Measurements from ENCODE around the gene AAMDC.

AAMDC gene

GRCh38 chr11:77801477-77801876 is 19.5 kb upstream of the AAMDC start:
- DNase-seq (ENCODE audit: insufficient read length, low spot score) (no peak), FAIRE-seq (no peak)
- TF ChIP-seq CTCF (IDR thresholded peaks at IDR 0.05; ENCODE audit: insufficient read depth, missing control alignments): no peak

GRCh38 chr11:77806415-77806814 is 14.5 kb upstream of the AAMDC start:
- FAIRE-seq: no peak
- TF ChIP-seq CTCF (IDR thresholded peaks at IDR 0.05; ENCODE audit: insufficient read depth, missing control alignments): no peak
- DNase-seq (ENCODE audit: insufficient read length, low spot score): no peak

GRCh38 chr11:77806993-77807392 is 14.0 kb upstream of the AAMDC start:
- FAIRE-seq (no peak), DNase-seq (ENCODE audit: insufficient read length, low spot score) (no peak)
- no peak for TF ChIP-seq CTCF (IDR thresholded peaks at IDR 0.05; ENCODE audit: insufficient read depth, missing control alignments)

GRCh38 chr11:77813256-77813655 is 7.7 kb upstream of the AAMDC start:
- FAIRE-seq (no peak), DNase-seq (ENCODE audit: insufficient read length, low spot score) (no peak)
- no peak for TF ChIP-seq CTCF (IDR thresholded peaks at IDR 0.05; ENCODE audit: insufficient read depth, missing control alignments)

- no peak for TF ChIP-seq CTCF (IDR thresholded peaks at IDR 0.05; ENCODE audit: insufficient read depth, missing control alignments)
- no peak for DNase-seq (ENCODE audit: insufficient read length, low spot score)
- FAIRE-seq: no peak
These were observed 6.1 kb upstream of the AAMDC start for GRCh38 chr11:77814848-77815247.

GRCh38 chr11:77815459-77815858 is 5.5 kb upstream of the AAMDC start:
- no peak for DNase-seq (ENCODE audit: insufficient read length, low spot score)
- TF ChIP-seq CTCF (IDR thresholded peaks at IDR 0.05; ENCODE audit: insufficient read depth, missing control alignments): no peak
- no peak for FAIRE-seq

GRCh38 chr11:77819411-77819920 is 1.5 kb upstream of the AAMDC start:
- DNase-seq (ENCODE audit: insufficient read length, low spot score): no peak
- FAIRE-seq: no peak
- TF ChIP-seq CTCF (IDR thresholded peaks at IDR 0.05; ENCODE audit: insufficient read depth, missing control alignments): no peak

All from D721Med (cell line).